B cell (primary cell): ENCODE results near the gene CORO1A. TPM values are rescaled to one million over a fixed set of nuclear protein-coding genes. Genes with fewer than 3 reads are reported as not detected.

ENCODE experiments used
- ATAC-seq: fragments of 200-7000 bp; cut with Tn5 transposase; one replicate; pipeline ENCODE4 v1.10.0; 2021; ENCODE audit warnings: low read depth, mild to moderate bottlenecking, moderate number of reproducible peaks, moderate library complexity
- CTCF ChIA-PET: fragments of 350-600 bp; sonication (Branson Sonifier 250); formaldehyde crosslinking; loops from one replicate; lab custom pipeline; 2021; ENCODE audit warnings: antibody characterized with exemption, inconsistent platforms; lab: Charles Lee
- POLR2A ChIA-PET: fragments of 350-600 bp; sonication (Branson Sonifier 250); formaldehyde crosslinking; loops from one replicate; lab custom pipeline; 2021; ENCODE audit warnings: antibody characterized with exemption; lab: Charles Lee
- DNase-seq: peaks from one replicate; pipeline ENCODE4 v3.0.0; 2013
- H2AFZ ChIP-seq: 2 replicates; pipeline ENCODE4 v1.6.1; 2012; ENCODE audit warnings: mild to moderate bottlenecking, low read depth, low read length; ENCODE audit not compliant: insufficient read depth, poor library complexity, severe bottlenecking
- H3K27ac ChIP-seq, 2 donors: 1 replicate in 1 of 2; 2 replicates in 1 of 2; pipeline ENCODE4 v1.5.1; 2012 to 2013; ENCODE audit warnings: low read length in 2 of 2, mild to moderate bottlenecking in 2 of 2, moderate library complexity in 1 of 2
- H3K27me3 ChIP-seq, 4 experiments: fragments of 200-600 bp in 1 of 4; sonication (generic) in 1 of 4; replicated peaks in 1 of 4; 1 replicate in 2 of 4; 2 replicates in 2 of 4; pipeline versions ENCODE4 v1.6.1 to v1.7.0; 2013 to 2016; ENCODE audit warnings: low read length in 3 of 4, mild to moderate bottlenecking in 2 of 4, mixed read lengths in 1 of 4, moderate library complexity in 1 of 4; ENCODE audit not compliant: insufficient read depth in 4 of 4, control insufficient read depth in 3 of 4; ENCODE audit errors: control extremely low read depth in 1 of 4
- H3K36me3 ChIP-seq, 2 experiments: replicated peaks in 1 of 2; 1 replicate in 1 of 2; 2 replicates in 1 of 2; pipeline versions ENCODE4 v1.6.1 to v1.7.1; 2013; ENCODE audit warnings: low read length in 1 of 2; ENCODE audit not compliant: insufficient read depth in 2 of 2, control insufficient read depth in 1 of 2; ENCODE audit errors: control extremely low read depth in 1 of 2, extremely low read depth in 1 of 2
- H3K4me1 ChIP-seq, 2 donors: fragments of 200-600 bp in 1 of 2; sonication (generic) in 1 of 2; 1 replicate in 1 of 2; 2 replicates in 1 of 2; pipeline versions ENCODE4 v1.5.1 to v1.6.1; 2013 to 2017; ENCODE audit warnings: low read length in 2 of 2; ENCODE audit not compliant: control insufficient read depth in 2 of 2, insufficient read depth in 2 of 2
- H3K4me2 ChIP-seq: replicated peaks from 2 replicates; pipeline ENCODE3; 2012; ENCODE audit warnings: mild to moderate bottlenecking, low read depth, low read length; ENCODE audit not compliant: poor library complexity, severe bottlenecking
- H3K4me3 ChIP-seq, 5 experiments: fragments of 200-600 bp in 1 of 5; sonication (generic) in 1 of 5; 1 replicate in 3 of 5; 2 replicates in 2 of 5; pipeline versions ENCODE4 v1.5.1 to v1.7.0; 2011 to 2016; ENCODE audit warnings: low read length in 4 of 5, mild to moderate bottlenecking in 4 of 5, low read depth in 2 of 5, control low read depth in 1 of 5, moderate library complexity in 1 of 5; ENCODE audit not compliant: insufficient read depth in 1 of 5; ENCODE audit errors: control extremely low read depth in 1 of 5, extremely low read depth in 1 of 5
- H3K79me2 ChIP-seq: fragments of 200-600 bp; sonication (generic); one replicate; pipeline ENCODE4 v1.6.0; 2016; ENCODE audit warnings: low read length; ENCODE audit not compliant: control insufficient read depth, insufficient read depth
- H3K9ac ChIP-seq: fragments of 200-600 bp; sonication (generic); 2 replicates; pipeline ENCODE4 v1.6.1; 2017; ENCODE audit warnings: mild to moderate bottlenecking, low read length, moderate library complexity
- H3K9me3 ChIP-seq, 3 donors: one replicate each; pipeline versions ENCODE4 v1.6.1 to v1.7.1; 2013; ENCODE audit warnings: low read length in 2 of 3; ENCODE audit not compliant: control insufficient read depth in 2 of 3, insufficient read depth in 1 of 3; ENCODE audit errors: control extremely low read depth in 1 of 3
- H4K20me1 ChIP-seq: 2 replicates; pipeline ENCODE4 v1.6.0; 2012; ENCODE audit warnings: mild to moderate bottlenecking, low read length; ENCODE audit not compliant: insufficient read depth, control insufficient read depth, poor library complexity, severe bottlenecking
- H3K27ac Mint-ChIP-seq: one replicate; pipeline ENCODE4 v1.8.0; 2021; ENCODE audit warnings: mixed read lengths
- H3K27me3 Mint-ChIP-seq: one replicate; pipeline ENCODE4 v1.8.0; 2021; ENCODE audit warnings: mixed read lengths
- H3K4me1 Mint-ChIP-seq: one replicate; pipeline ENCODE4 v1.8.0; 2021; ENCODE audit warnings: mixed read lengths
- H3K4me3 Mint-ChIP-seq: one replicate; pipeline ENCODE4 v1.8.0; 2021; ENCODE audit warnings: mixed read lengths
- H3K9me3 Mint-ChIP-seq: one replicate; pipeline ENCODE4 v1.8.0; 2022; ENCODE audit warnings: mixed read lengths; ENCODE audit not compliant: insufficient read depth
- EZH2 ChIP-seq: IDR thresholded peaks from 2 replicates; pipeline ENCODE4 v1.6.1; 2012; ENCODE audit warnings: borderline replicate concordance, low read depth, mild to moderate bottlenecking, moderate library complexity, low read length; ENCODE audit not compliant: insufficient read depth, poor library complexity, severe bottlenecking
- WGBS: methylation state at CpG from one replicate; pipeline ENCODE4 v1.1.5; 2013; ENCODE audit warnings: missing lambda C conversion rate; ENCODE audit not compliant: insufficient coverage; 5-methylcytosine and 5-hydroxymethylcytosine counted together
- intact Hi-C: fragments of 100-400 bp; cut with micrococcal nuclease; formaldehyde crosslinking; loops from one replicate; pipeline ENCODE4 v1.10.0; 2022
- polyA plus RNA-seq: library from polyadenylated mRNA; depleted of rRNA; stranded (reverse); fragments of >200 nt; gene quantifications from 2 replicates; pipeline ENCODE4 v1.2.3, GENCODE V29; 2012
- total RNA-seq, 2 donors: library from RNA; stranded (reverse); fragments of 120-200 nt in 1 of 2; gene quantifications; 1 replicate in 1 of 2; 2 replicates in 1 of 2; pipeline versions ENCODE4 v1.2.3 to v1.2.4, GENCODE V29; 2013 to 2022
- TF ChIP-seq, protein P1 (sequence below): fragments of 200-600 bp; IDR thresholded peaks from one replicate; pipeline ENCODE4 v1.8.0; 2022; ENCODE audit warnings: antibody characterized with exemption, mild to moderate bottlenecking

Gene CORO1A
- total and polyA plus RNA-seq, 2 donors (not counting 1 experiment from before 2014, with no cell fraction given): 653 to 1,555 TPM

DNA sequence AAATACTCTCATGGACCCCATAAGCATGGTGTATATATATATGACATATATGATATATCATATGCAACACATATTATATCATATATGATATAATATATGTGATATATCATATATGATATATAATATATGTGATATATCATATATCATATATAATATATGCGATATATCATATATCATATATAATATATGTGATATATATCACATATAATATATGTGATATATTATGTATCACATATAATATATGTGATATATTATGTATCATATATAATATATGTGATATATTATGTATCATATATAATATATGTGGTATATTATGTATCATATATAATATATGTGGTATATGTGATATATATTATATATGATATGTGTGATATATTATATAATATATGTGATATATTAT lies 38.5 kb upstream of the CORO1A start:
- no peak overlapping the region for H3K9ac ChIP-seq
- Mint-ChIP-seq H3K27ac (no peak overlapping the region), H3K27me3 (no peaks in the 10 kb centered on the region), H3K4me1 (peaks cover 5% of the 10 kb centered on the region), H3K4me3 (no peak overlapping the region), H3K9me3 (peaks cover 3% of the 10 kb centered on the region)
- no peaks in the 10 kb centered on the region for H3K36me3 ChIP-seq
- H3K27ac ChIP-seq: no peak overlapping the region
- TF ChIP-seq, protein P1, sequence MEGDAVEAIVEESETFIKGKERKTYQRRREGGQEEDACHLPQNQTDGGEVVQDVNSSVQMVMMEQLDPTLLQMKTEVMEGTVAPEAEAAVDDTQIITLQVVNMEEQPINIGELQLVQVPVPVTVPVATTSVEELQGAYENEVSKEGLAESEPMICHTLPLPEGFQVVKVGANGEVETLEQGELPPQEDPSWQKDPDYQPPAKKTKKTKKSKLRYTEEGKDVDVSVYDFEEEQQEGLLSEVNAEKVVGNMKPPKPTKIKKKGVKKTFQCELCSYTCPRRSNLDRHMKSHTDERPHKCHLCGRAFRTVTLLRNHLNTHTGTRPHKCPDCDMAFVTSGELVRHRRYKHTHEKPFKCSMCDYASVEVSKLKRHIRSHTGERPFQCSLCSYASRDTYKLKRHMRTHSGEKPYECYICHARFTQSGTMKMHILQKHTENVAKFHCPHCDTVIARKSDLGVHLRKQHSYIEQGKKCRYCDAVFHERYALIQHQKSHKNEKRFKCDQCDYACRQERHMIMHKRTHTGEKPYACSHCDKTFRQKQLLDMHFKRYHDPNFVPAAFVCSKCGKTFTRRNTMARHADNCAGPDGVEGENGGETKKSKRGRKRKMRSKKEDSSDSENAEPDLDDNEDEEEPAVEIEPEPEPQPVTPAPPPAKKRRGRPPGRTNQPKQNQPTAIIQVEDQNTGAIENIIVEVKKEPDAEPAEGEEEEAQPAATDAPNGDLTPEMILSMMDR: no peak
- TF ChIP-seq EZH2: no peak
- no CpG with 5 or more reads among the region's 1 CpG for WGBS
- H3K4me1 ChIP-seq: peaks cover 1 to 6% of the 10 kb centered on the region in 2 donors
- H3K4me3 ChIP-seq: no peak overlapping the region
- no peaks in the 10 kb centered on the region for H4K20me1 ChIP-seq
- DNase-seq: no peak
- intact Hi-C loops: no loop called here
- no peak overlapping the region for H2AFZ ChIP-seq
- POLR2A ChIA-PET: no interaction called here
- H3K4me2 ChIP-seq: no peak overlapping the region
- no peaks in the 10 kb centered on the region for H3K27me3 ChIP-seq
- no peaks in the 10 kb centered on the region for H3K79me2 ChIP-seq
- ATAC-seq: no peak
- CTCF ChIA-PET: no interaction called here
- peaks cover 3 to 9% (median 7%) of the 10 kb centered on the region in 3 donors for H3K9me3 ChIP-seq

DNA sequence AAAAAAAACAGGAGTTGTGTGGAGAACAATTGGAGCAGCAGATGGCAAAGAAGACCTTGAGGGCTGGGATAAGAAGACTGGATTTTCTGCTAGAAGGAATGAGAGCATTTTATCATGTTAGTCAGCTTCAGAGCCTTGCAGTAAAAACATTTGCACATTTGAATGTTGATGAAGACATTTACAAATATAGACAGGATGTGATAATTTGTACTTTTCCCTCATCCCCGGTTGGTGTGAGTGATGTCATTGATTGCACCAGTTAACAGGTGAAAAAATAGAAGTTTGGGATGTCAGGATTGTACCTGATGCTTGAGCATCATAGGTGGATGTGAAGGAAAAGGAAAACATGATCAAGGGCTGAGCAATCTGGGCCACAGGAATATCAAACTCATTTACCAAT lies 37.7 kb upstream of the CORO1A start:
- no peak overlapping the region for H3K9ac ChIP-seq
- TF ChIP-seq EZH2: no peak
- TF ChIP-seq, protein P1: no peak
- WGBS: 50% methylated on average over 1 of the region's 1 CpG
- H3K9me3 ChIP-seq: peaks cover 3 to 15% (median 7%) of the 10 kb centered on the region in 3 donors
- no peaks in the 10 kb centered on the region for H3K27me3 ChIP-seq
- H3K4me3 Mint-ChIP-seq: no peak overlapping the region
- H3K27ac Mint-ChIP-seq: no peak overlapping the region
- ChIA-PET POLR2A (interaction anchor here (0.6 kb wide), 1 partner anchor 539 kb away, joined by 10 read pairs; no protein-coding TSS in a partner anchor), CTCF (interaction anchor here (1.0 kb wide), 1 partner anchor 12 kb away, joined by 3 read pairs; no protein-coding TSS in a partner anchor)
- no peaks in the 10 kb centered on the region for H4K20me1 ChIP-seq
- intact Hi-C loops: no loop called here
- H3K27ac ChIP-seq: no peak overlapping the region
- H3K27me3 Mint-ChIP-seq: no peaks in the 10 kb centered on the region
- H3K4me1 Mint-ChIP-seq: peaks cover 3% of the 10 kb centered on the region
- peaks cover 0 to 5% of the 10 kb centered on the region in 2 donors for H3K4me1 ChIP-seq
- no peak overlapping the region for H3K4me2 ChIP-seq
- no peak for ATAC-seq
- peaks cover 3% of the 10 kb centered on the region for H3K9me3 Mint-ChIP-seq
- no peaks in the 10 kb centered on the region for H3K36me3 ChIP-seq
- no peak for DNase-seq
- no peak overlapping the region for H3K4me3 ChIP-seq
- H3K79me2 ChIP-seq: no peaks in the 10 kb centered on the region
- no peak overlapping the region for H2AFZ ChIP-seq
